RWPE1 (cell line): ENCODE measurements around the gene TENM4.

Experiments used
- CTCF ChIA-PET: fragments of 350-600 bp; sonication (Branson Sonifier 250); formaldehyde crosslinking; extraction: SDS; loops from one replicate; lab custom pipeline; 2021; lab: Yijun Ruan, JAX
- POLR2A ChIA-PET: fragments of 400-600 bp; formaldehyde crosslinking; extraction: SDS; loops from one replicate; lab custom pipeline; 2020; ENCODE audit warnings: antibody characterized with exemption; ENCODE audit not compliant: low non-redundant PET; lab: Yijun Ruan, JAX
- DNase-seq: peaks from one replicate; pipeline ENCODE4 v3.0.0; 2012; ENCODE audit warnings: low spot score
- H3K27ac ChIP-seq: fragments of 450-650 bp; 2 replicates; pipeline ENCODE4 v1.5.1; 2017
- CTCF ChIP-seq: fragments of 450-650 bp; conservative IDR thresholded peaks from 2 replicates; pipeline ENCODE4 v1.5.1; 2017; ENCODE audit warnings: low read depth, mild to moderate bottlenecking

Gene TENM4

DNA sequence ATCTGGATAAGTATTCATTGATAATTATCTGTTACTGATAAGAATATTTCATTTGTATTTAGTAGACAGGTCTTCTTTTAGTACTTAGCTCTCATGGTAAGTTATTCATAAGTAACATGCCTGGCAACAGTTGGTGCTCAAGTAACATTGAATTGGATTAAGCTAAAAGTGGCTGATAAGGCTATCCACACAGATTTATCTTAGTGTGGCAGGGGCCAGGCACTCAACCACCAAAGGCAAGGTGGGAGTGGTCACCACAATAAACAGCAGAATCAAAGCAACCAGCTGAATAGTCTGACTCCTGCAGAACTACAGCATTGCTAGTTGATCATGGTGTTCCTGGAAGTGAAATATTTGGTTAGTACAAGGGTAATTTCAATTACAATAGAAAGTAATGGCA is 833.1 kb downstream of the TENM4 start:
- POLR2A ChIA-PET = no interaction called here
- no peak for TF ChIP-seq CTCF

GRCh38 chr11:78606667-78607066 is 834.2 kb downstream of the TENM4 start:
- ChIA-PET POLR2A (no interaction called here), CTCF (interaction anchor here (0.9 kb wide), 1 partner anchor 39 kb away, joined by 3 read pairs; no protein-coding TSS in a partner anchor)
- no peak for DNase-seq
- TF ChIP-seq CTCF = no peak
- no peak overlapping the region for H3K27ac ChIP-seq

More for the DNA sequence above, 833.1 kb downstream of the TENM4 start:
- H3K27ac ChIP-seq = no peak overlapping the region
- DNase-seq = no peak
- CTCF ChIA-PET = no interaction called here

- TF ChIP-seq CTCF = no peak
- no peak overlapping the region for H3K27ac ChIP-seq
- no peak for DNase-seq
- CTCF ChIA-PET = no interaction called here
- POLR2A ChIA-PET = no interaction called here
These were observed 835.5 kb downstream of the TENM4 start for GRCh38 chr11:78605296-78605695.

DNA sequence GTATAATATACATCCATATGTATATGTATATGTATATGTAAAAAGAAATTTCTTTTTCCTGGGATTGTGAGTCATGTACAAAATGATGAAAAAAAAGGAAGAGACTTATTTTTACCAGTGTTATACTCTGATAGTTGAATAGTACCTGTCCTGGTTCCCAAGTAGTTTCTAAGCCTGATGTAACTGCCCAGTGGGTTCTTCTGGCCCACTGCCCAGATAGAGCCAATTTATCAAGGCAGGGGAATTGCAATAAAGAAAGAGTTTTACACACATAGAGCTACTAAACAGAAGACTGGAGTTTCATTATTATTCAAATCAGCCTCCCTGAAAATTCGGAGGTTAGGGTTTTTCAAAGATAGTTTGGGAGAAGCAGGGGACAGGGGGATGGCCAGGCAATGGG is 837.0 kb downstream of the TENM4 start:
- no peak for TF ChIP-seq CTCF
- H3K27ac ChIP-seq = no peak overlapping the region
- POLR2A ChIA-PET = no interaction called here
- DNase-seq = no peak
- CTCF ChIA-PET = no interaction called here
